H9 (cell line): ENCODE measurements around the gene ATAD2B. TPM values are rescaled to one million over a fixed set of nuclear protein-coding genes. Genes with fewer than 3 reads are reported as not detected.

Experiments
- DNase-seq: peaks from one replicate; pipeline ENCODE4 v3.0.0-alpha.2; 2017
- H2AFZ ChIP-seq: one replicate; pipeline ENCODE4 v1.6.1; 2013; ENCODE audit warnings: mild to moderate bottlenecking, low read length, control low read depth, moderate library complexity
- H2AK5ac ChIP-seq: 2 replicates; pipeline ENCODE4 v1.6.1; 2013; ENCODE audit warnings: low read length, control low read depth, mixed read lengths; ENCODE audit not compliant: insufficient read length
- H2BK120ac ChIP-seq: one replicate; pipeline ENCODE4 v1.6.1; 2013; ENCODE audit warnings: low read depth, mild to moderate bottlenecking, low read length, control low read depth, inconsistent platforms; ENCODE audit not compliant: poor library complexity, severe bottlenecking
- H2BK12ac ChIP-seq: 2 replicates; pipeline ENCODE4 v1.6.1; 2013; ENCODE audit warnings: low read length, control low read depth, mixed read lengths, low read depth; ENCODE audit not compliant: insufficient read length
- H2BK15ac ChIP-seq: 2 replicates; pipeline ENCODE4 v1.6.1; 2013; ENCODE audit warnings: low read depth, low read length, control low read depth
- H2BK20ac ChIP-seq: one replicate; pipeline ENCODE4 v1.6.1; 2013; ENCODE audit warnings: low read depth, mild to moderate bottlenecking, low read length, control low read depth, inconsistent platforms; ENCODE audit not compliant: poor library complexity, severe bottlenecking
- H2BK5ac ChIP-seq: 2 replicates; pipeline ENCODE4 v1.6.1; 2013; ENCODE audit warnings: low read length, control low read depth, mixed read lengths; ENCODE audit not compliant: insufficient read length
- H3K14ac ChIP-seq: 2 replicates; pipeline ENCODE4 v1.6.1; 2013; ENCODE audit warnings: low read length, control low read depth; ENCODE audit not compliant: insufficient read depth
- H3K18ac ChIP-seq: 2 replicates; pipeline ENCODE4 v1.6.1; 2013; ENCODE audit warnings: low read depth, mild to moderate bottlenecking, mixed read lengths, low read length, control low read depth; ENCODE audit not compliant: insufficient read length
- H3K23ac ChIP-seq: 2 replicates; pipeline ENCODE4 v1.6.1; 2013; ENCODE audit warnings: low read length, control low read depth, mixed read lengths, low read depth; ENCODE audit not compliant: insufficient read length
- H3K23me2 ChIP-seq: 2 replicates; pipeline ENCODE4 v1.6.1; 2013; ENCODE audit warnings: low read depth, mild to moderate bottlenecking, mixed read lengths, low read length, control low read depth; ENCODE audit not compliant: insufficient read length, poor library complexity, severe bottlenecking
- H3K27ac ChIP-seq: 2 replicates; pipeline ENCODE4 v1.5.1; 2013; ENCODE audit warnings: low read length, control low read depth, mixed read lengths, low read depth; ENCODE audit not compliant: insufficient read length
- H3K27me3 ChIP-seq: 2 replicates; pipeline ENCODE4 v1.6.1; 2013; ENCODE audit warnings: low read length, control low read depth, inconsistent platforms; ENCODE audit not compliant: insufficient read depth
- H3K4ac ChIP-seq: 2 replicates; pipeline ENCODE4 v1.6.1; 2013; ENCODE audit warnings: low read depth, mild to moderate bottlenecking, control low read depth, inconsistent platforms, low read length, moderate library complexity
- H3K4me1 ChIP-seq: 2 replicates; pipeline ENCODE4 v1.6.1; 2013; ENCODE audit warnings: low read length, control low read depth, inconsistent platforms; ENCODE audit not compliant: insufficient read depth
- H3K4me2 ChIP-seq: 2 replicates; pipeline ENCODE4 v1.6.1; 2013; ENCODE audit warnings: low read length, control low read depth, mixed read lengths; ENCODE audit not compliant: insufficient read length, insufficient read depth
- H3K56ac ChIP-seq: 2 replicates; pipeline ENCODE4 v1.6.1; 2013; ENCODE audit warnings: low read depth, mild to moderate bottlenecking, mixed read lengths, low read length, control low read depth; ENCODE audit not compliant: insufficient read length
- H3K79me1 ChIP-seq: 2 replicates; pipeline ENCODE4 v1.6.1; 2013; ENCODE audit warnings: low read depth, mild to moderate bottlenecking, moderate library complexity, low read length, control low read depth, inconsistent platforms; ENCODE audit not compliant: insufficient read depth, poor library complexity, severe bottlenecking
- H3K79me2 ChIP-seq: 2 replicates; pipeline ENCODE4 v1.6.1; 2013; ENCODE audit warnings: low read length, control low read depth, inconsistent platforms; ENCODE audit not compliant: insufficient read depth
- H3K9ac ChIP-seq: 2 replicates; pipeline ENCODE4 v1.6.1; 2013; ENCODE audit warnings: low read length, control low read depth, mixed read lengths; ENCODE audit not compliant: insufficient read length; ENCODE audit errors: extremely low read depth
- H3K9me3 ChIP-seq: one replicate; pipeline ENCODE4 v1.6.1; 2013; ENCODE audit warnings: low read depth, low read length, inconsistent platforms; ENCODE audit not compliant: control insufficient read depth
- H3T11ph ChIP-seq: one replicate; pipeline ENCODE4 v1.6.1; 2013; ENCODE audit warnings: mild to moderate bottlenecking, low read length, control low read depth, inconsistent platforms
- H4K20me1 ChIP-seq: one replicate; pipeline ENCODE4 v1.6.1; 2013; ENCODE audit not compliant: control insufficient read depth, insufficient read length, insufficient read depth
- H4K5ac ChIP-seq: 2 replicates; pipeline ENCODE4 v1.6.1; 2013; ENCODE audit warnings: low read depth, mild to moderate bottlenecking, mixed read lengths, low read length, control low read depth; ENCODE audit not compliant: insufficient read length
- H4K8ac ChIP-seq: replicated peaks from 2 replicates; pipeline ENCODE4 v1.6.1; 2013; ENCODE audit warnings: low read length, control low read depth, mixed read lengths, low read depth; ENCODE audit not compliant: insufficient read length
- H4K91ac ChIP-seq: 2 replicates; pipeline ENCODE4 v1.6.1; 2013; ENCODE audit warnings: low read depth, mild to moderate bottlenecking, moderate library complexity, mixed read lengths, low read length, control low read depth; ENCODE audit not compliant: insufficient read length
- H3K27ac Mint-ChIP-seq, 3 experiments: 2 replicates in 2 of 3; 3 replicates in 1 of 3; pipeline ENCODE4 v1.8.0; 2020 to 2021; ENCODE audit warnings: mixed read lengths in 3 of 3, mild to moderate bottlenecking in 1 of 3, moderate library complexity in 1 of 3
- H3K27me3 Mint-ChIP-seq: 2 replicates; pipeline ENCODE4 v1.8.0; 2021; ENCODE audit warnings: low read depth, mild to moderate bottlenecking, moderate library complexity, mixed read lengths
- H3K36me3 Mint-ChIP-seq, 3 experiments: 2 replicates in 2 of 3; 3 replicates in 1 of 3; pipeline ENCODE4 v1.8.0; 2020 to 2021; ENCODE audit warnings: low read depth in 3 of 3, mixed read lengths in 3 of 3; ENCODE audit not compliant: insufficient read depth in 1 of 3
- H3K4me1 Mint-ChIP-seq, 2 experiments: 2 replicates each; pipeline ENCODE4 v1.8.0; 2020; ENCODE audit warnings: mixed read lengths in 2 of 2
- H3K4me3 Mint-ChIP-seq, 2 experiments: 2 replicates in 1 of 2; 3 replicates in 1 of 2; pipeline ENCODE4 v1.8.0; 2020 to 2021; ENCODE audit warnings: mild to moderate bottlenecking in 2 of 2, mixed read lengths in 2 of 2, moderate library complexity in 1 of 2
- H3K9me3 Mint-ChIP-seq, 2 experiments: 2 replicates in 1 of 2; 3 replicates in 1 of 2; pipeline ENCODE4 v1.8.0; 2020; ENCODE audit warnings: mild to moderate bottlenecking in 2 of 2, mixed read lengths in 2 of 2, moderate library complexity in 1 of 2
- CTCF ChIP-seq: fragments of 200-600 bp; sonication (generic); conservative IDR thresholded peaks from 3 replicates; pipeline ENCODE4 v1.8.0; 2021; ENCODE audit warnings: antibody characterized with exemption, mild to moderate bottlenecking
- WGBS: extraction: QIAGEN DNeasy Blood & Tissue Kit; methylation state at CpG from one replicate; pipeline ENCODE4 v1.1.7; 2013; ENCODE audit warnings: missing lambda C conversion rate, low lambda C conversion rate, mixed read lengths; ENCODE audit not compliant: insufficient read length; ENCODE audit errors: extremely low coverage; 5-methylcytosine and 5-hydroxymethylcytosine counted together
- total RNA-seq: library from RNA; stranded (reverse); gene quantifications from 2 replicates; pipeline ENCODE4 v1.2.1, GENCODE V29; 2021

The ATAD2B gene
- total RNA-seq, 1 experiment from 2014 or later = 21.4 TPM

- TF ChIP-seq CTCF = no peak
- Histone ChIP-seq H4K5ac (no peak overlapping the region), H2BK15ac (no peak overlapping the region), H3K18ac (no peak overlapping the region), H3K79me1 (no peaks in the 10 kb centered on the region), H3K4me1 (no peaks in the 10 kb centered on the region), H4K8ac (no peak overlapping the region), H4K91ac (no peak overlapping the region), H3K9me3 (no peaks in the 10 kb centered on the region), H2BK120ac (no peak overlapping the region), H3K23me2 (no peaks in the 10 kb centered on the region), H3K4ac (no peak overlapping the region), H3T11ph (no peak overlapping the region), H3K27me3 (no peaks in the 10 kb centered on the region), H3K14ac (no peak overlapping the region), H3K4me2 (no peak overlapping the region), H2AK5ac (no peak overlapping the region), H3K23ac (no peak overlapping the region), H3K27ac (no peak overlapping the region), H3K9ac (no peak overlapping the region), H2AFZ (no peak overlapping the region), H3K56ac (no peak overlapping the region), H2BK5ac (no peak overlapping the region), H3K79me2 (no peaks in the 10 kb centered on the region; the same call in 1 of the 2 replicates), H4K20me1 (no peaks in the 10 kb centered on the region), H2BK20ac (no peak overlapping the region), H2BK12ac (no peak overlapping the region)
- Mint-ChIP-seq H3K4me1 (no peaks in the 10 kb centered on the region), H3K27me3 (no peaks in the 10 kb centered on the region), H3K4me3 (no peak overlapping the region), H3K27ac (no peak overlapping the region), H3K36me3 (peaks cover 26 to 41% (median 28%) of the 10 kb centered on the region in 3 experiments), H3K9me3 (peaks cover 3 to 4% of the 10 kb centered on the region in 2 experiments; a peak in 2 of 5 replicates)
- no peak for DNase-seq
- WGBS = no CpG with 5 or more reads among the region's 1 CpG
Measured at GRCh38 chr2:23772056-23772455, 154.9 kb downstream of the ATAD2B start.
